H1 (cell line): ENCODE data around the gene RAB34. TPM values are rescaled to one million over a fixed set of nuclear protein-coding genes. Genes with fewer than 3 reads are reported as not detected.

Experiments used
- CTCF ChIA-PET: fragments of 300-600 bp; sonication (Branson Sonifier 250); formaldehyde crosslinking; loops from one replicate; lab custom pipeline; 2021; ENCODE audit not compliant: partially characterized antibody; lab: Charles Lee
- POLR2A ChIA-PET: fragments of 300-600 bp; sonication (Branson Sonifier 250); formaldehyde crosslinking; loops from one replicate; lab custom pipeline; 2021; ENCODE audit warnings: inconsistent platforms; ENCODE audit not compliant: partially characterized antibody; lab: Charles Lee
- DNase-seq, 2 experiments: peaks; one replicate each; pipeline versions ENCODE4 v3.0.0 to v3.0.0-alpha.2; 2010 to 2022; ENCODE audit warnings: low spot score in 2 of 2, low read depth in 1 of 2, mixed read lengths in 1 of 2
- FAIRE-seq: peaks from 2 replicates; lab custom pipeline; 2011; peaks lifted over from hg19 to GRCh38; lab: Jason Lieb, UNC
- H2AFZ ChIP-seq: 2 replicates; pipeline ENCODE4 v1.8.1; 2012; ENCODE audit warnings: low read length, inconsistent platforms
- H2AK5ac ChIP-seq: 2 replicates; pipeline ENCODE4 v1.6.1; 2013; ENCODE audit warnings: low read depth, low read length
- H2BK120ac ChIP-seq: replicated peaks from 2 replicates; pipeline ENCODE3; 2013; ENCODE audit warnings: low read depth, low read length, inconsistent platforms
- H2BK12ac ChIP-seq: 2 replicates; pipeline ENCODE4 v1.6.1; 2013; ENCODE audit warnings: low read depth, low read length
- H2BK15ac ChIP-seq: 2 replicates; pipeline ENCODE4 v1.6.1; 2013; ENCODE audit warnings: low read length
- H2BK20ac ChIP-seq: 2 replicates; pipeline ENCODE4 v1.6.1; 2013; ENCODE audit warnings: low read length
- H2BK5ac ChIP-seq: 2 replicates; pipeline ENCODE4 v1.6.1; 2013; ENCODE audit warnings: low read depth, low read length
- H3K14ac ChIP-seq: 2 replicates; pipeline ENCODE4 v1.6.1; 2013; ENCODE audit warnings: inconsistent platforms; ENCODE audit not compliant: insufficient read length
- H3K18ac ChIP-seq: 2 replicates; pipeline ENCODE4 v1.6.1; 2013; ENCODE audit warnings: low read length; ENCODE audit errors: extremely low read depth
- H3K23ac ChIP-seq: 2 replicates; pipeline ENCODE4 v1.6.1; 2013; ENCODE audit warnings: inconsistent platforms; ENCODE audit not compliant: insufficient read length
- H3K23me2 ChIP-seq: 2 replicates; pipeline ENCODE4 v1.6.1; 2013; ENCODE audit warnings: low read depth, low read length
- H3K27ac ChIP-seq: 2 replicates; pipeline ENCODE4 v1.6.1; 2011; ENCODE audit warnings: low read depth, low read length, inconsistent platforms
- H3K27me3 ChIP-seq, 4 experiments: replicated peaks in 1 of 4; 1 replicate in 1 of 4; 2 replicates in 3 of 4; pipeline versions ENCODE4 v1.6.1 to v1.8.1; 2011 to 2013; ENCODE audit warnings: low read length in 3 of 4, mild to moderate bottlenecking in 3 of 4, inconsistent platforms in 2 of 4, mixed read lengths in 2 of 4, moderate library complexity in 1 of 4; ENCODE audit not compliant: control insufficient read depth in 3 of 4, insufficient read depth in 3 of 4; ENCODE audit errors: extremely low read depth in 1 of 4
- H3K36me3 ChIP-seq, 4 experiments: 2 replicates each; pipeline versions ENCODE4 v1.6.1 to v1.8.1; 2011 to 2013; ENCODE audit warnings: mild to moderate bottlenecking in 4 of 4, low read length in 3 of 4, moderate library complexity in 2 of 4, control low read depth in 1 of 4, inconsistent platforms in 1 of 4; ENCODE audit not compliant: insufficient read depth in 4 of 4, control insufficient read depth in 2 of 4
- H3K4ac ChIP-seq: replicated peaks from 2 replicates; pipeline ENCODE3; 2013; ENCODE audit warnings: low read length, low read depth, mixed read lengths, inconsistent platforms; ENCODE audit not compliant: insufficient read length
- H3K4me1 ChIP-seq, 4 experiments: replicated peaks in 1 of 4; 1 replicate in 1 of 4; 2 replicates in 3 of 4; pipeline versions ENCODE4 v1.6.1 to v1.8.1; 2011 to 2013; ENCODE audit warnings: low read length in 3 of 4, inconsistent platforms in 2 of 4, mixed read lengths in 1 of 4; ENCODE audit not compliant: insufficient read depth in 4 of 4, control insufficient read depth in 3 of 4
- H3K4me2 ChIP-seq, 2 experiments: 2 replicates each; pipeline versions ENCODE4 v1.6.1 to v1.8.1; 2011 to 2013; ENCODE audit warnings: low read depth in 2 of 2, low read length in 2 of 2, control low read depth in 1 of 2, inconsistent platforms in 1 of 2, mild to moderate bottlenecking in 1 of 2; ENCODE audit not compliant: insufficient read depth in 1 of 2
- H3K4me3 ChIP-seq, 4 experiments: fragments of 200-600, 300-600 bp in 1 of 4; sonication (generic), shearing (Covaris generic), sonication (Bioruptor Twin) in 1 of 4; 2 replicates each; pipeline versions ENCODE4 v1.5.1 to v1.8.1; 2011 to 2016; ENCODE audit warnings: low read length in 4 of 4, low read depth in 3 of 4, control low read depth in 2 of 4, inconsistent platforms in 2 of 4, mild to moderate bottlenecking in 2 of 4, mixed read lengths in 1 of 4, moderate library complexity in 1 of 4; ENCODE audit not compliant: insufficient read depth in 2 of 4; ENCODE audit errors: extremely low read depth in 1 of 4
- H3K56ac ChIP-seq: replicated peaks from 2 replicates; pipeline ENCODE3; 2013; ENCODE audit warnings: low read depth, mild to moderate bottlenecking, mixed read lengths, low read length, inconsistent platforms; ENCODE audit not compliant: insufficient read length
- H3K79me1 ChIP-seq: 2 replicates; pipeline ENCODE4 v1.6.1; 2013; ENCODE audit warnings: low read depth, low read length, control low read depth
- H3K79me2 ChIP-seq, 2 experiments: 2 replicates each; pipeline versions ENCODE4 v1.6.1 to v1.8.1; 2012 to 2013; ENCODE audit warnings: low read length in 2 of 2, mild to moderate bottlenecking in 2 of 2, inconsistent platforms in 1 of 2; ENCODE audit not compliant: insufficient read depth in 2 of 2, control insufficient read depth in 1 of 2
- H3K9ac ChIP-seq, 4 experiments: replicated peaks in 1 of 4; 1 replicate in 1 of 4; 2 replicates in 3 of 4; pipeline versions ENCODE4 v1.6.1 to v1.8.1; 2011 to 2013; ENCODE audit warnings: low read depth in 3 of 4, low read length in 3 of 4, control low read depth in 2 of 4, mild to moderate bottlenecking in 2 of 4, moderate library complexity in 2 of 4, inconsistent platforms in 1 of 4; ENCODE audit errors: extremely low read depth in 1 of 4
- H3K9me3 ChIP-seq, 2 experiments: 2 replicates each; pipeline versions ENCODE4 v1.6.1 to v1.8.1; 2012 to 2013; ENCODE audit warnings: mild to moderate bottlenecking in 2 of 2, moderate library complexity in 2 of 2, control low read depth in 1 of 2, inconsistent platforms in 1 of 2, low read depth in 1 of 2, low read length in 1 of 2, mixed read lengths in 1 of 2; ENCODE audit not compliant: insufficient read depth in 2 of 2
- H4K20me1 ChIP-seq, 2 experiments: replicated peaks in 1 of 2; 2 replicates each; pipeline versions ENCODE3 to v1.8.1; 2011 to 2013; ENCODE audit warnings: inconsistent platforms in 2 of 2, low read length in 2 of 2, mild to moderate bottlenecking in 1 of 2; ENCODE audit not compliant: insufficient read depth in 2 of 2, control insufficient read depth in 1 of 2
- H4K5ac ChIP-seq: 2 replicates; pipeline ENCODE4 v1.6.1; 2013; ENCODE audit warnings: low read length, low read depth, mixed read lengths, inconsistent platforms; ENCODE audit not compliant: insufficient read length
- H4K8ac ChIP-seq: 2 replicates; pipeline ENCODE4 v1.8.0; 2013; ENCODE audit warnings: mild to moderate bottlenecking, moderate library complexity, low read length, inconsistent platforms; ENCODE audit not compliant: insufficient read depth; ENCODE audit errors: extremely low read depth
- H4K91ac ChIP-seq: replicated peaks from 2 replicates; pipeline ENCODE3; 2013; ENCODE audit warnings: low read length, mixed read lengths, inconsistent platforms; ENCODE audit not compliant: insufficient read length
- ASH2L ChIP-seq: fragments of 200-600, 300-600 bp; sonication (generic); IDR thresholded peaks from one replicate; pipeline ENCODE4 v1.7.1; 2017; ENCODE audit warnings: low read length
- CTCF ChIP-seq, 3 experiments: IDR thresholded peaks; 1 replicate in 2 of 3; 2 replicates in 1 of 3; pipeline versions ENCODE4 v1.5.1 to v1.6.1; 2011; ENCODE audit warnings: low read length in 3 of 3, mild to moderate bottlenecking in 3 of 3, inconsistent platforms in 2 of 3, low read depth in 1 of 3, moderate library complexity in 1 of 3; ENCODE audit not compliant: insufficient read depth in 1 of 3; ENCODE audit errors: control extremely low read depth in 1 of 3
- WGBS, 2 experiments: shearing (Covaris generic) in 1 of 2; methylation state at CpG; one replicate each; pipeline versions ENCODE4 v1.1.6 to v1.1.7; 2013 to 2015; ENCODE audit warnings: low lambda C conversion rate in 2 of 2, mixed read lengths in 2 of 2, inconsistent platforms in 1 of 2, low coverage in 1 of 2, missing lambda C conversion rate in 1 of 2; ENCODE audit not compliant: insufficient replicate concordance in 2 of 2, insufficient coverage in 1 of 2, insufficient read length in 1 of 2; ENCODE audit errors: extremely low coverage in 1 of 2, missing lambda C conversion rate in 1 of 2; 5-methylcytosine and 5-hydroxymethylcytosine counted together
- polyA plus RNA-seq, 7 experiments: library from polyadenylated mRNA; depleted of rRNA in 3 of 7; stranded (reverse) in 5 of 7; unstranded in 2 of 7; fragments of >200 nt in 5 of 7; fragments of 200-250 nt in 2 of 7; gene quantifications; 1 replicate in 5 of 7; 2 replicates in 1 of 7; 4 replicates in 1 of 7; pipeline versions ENCODE4 v1.2.1 to v1.2.3, GENCODE V29; 2011 to 2013; ENCODE audit warnings: missing spikeins in 2 of 7, mixed read lengths in 2 of 7
- total RNA-seq: library from RNA; stranded (reverse); fragmentation: NEBNext Ultra II Directional; extraction: Animal tissue kit (Norgen Biotek cat#: 25700); gene quantifications from 2 replicates; pipeline ENCODE4 v1.2.1, GENCODE V29; 2021

Gene RAB34
- total and polyA plus RNA-seq, 2 of the 8 experiments (the other 6 are each of a cell fraction or from before 2014, with no cell fraction given), result 237 to 305 TPM

GRCh38 chr17:28712705-28713415 lies 4.8 kb downstream of the RAB34 start:
- peak overlapping the region; percentile 7 for H2BK120ac ChIP-seq
- H4K8ac ChIP-seq, result no peak overlapping the region
- 88% methylated on average over 7 of the region's 7 CpGs; no CpG with 5 or more reads in 1 of the 2 experiments for WGBS, 2 experiments
- peak overlapping the region; percentile 22 to 79 (median 56) for H3K9ac ChIP-seq
- H2BK15ac ChIP-seq, result peak overlapping the region; percentile 99
- ChIA-PET POLR2A (interaction anchor here (0.6 to 10.5 kb wide), 10 partner anchors 11 to 236 kb away, joined by 3 to 258 read pairs (median 22); partner anchors contain the start of genes BLTP2, NEK8, RPL23A and SDF2), CTCF (interaction anchor here (2.0 kb wide), 1 partner anchor 15 kb away, joined by 4 read pairs; no protein-coding TSS in a partner anchor)
- peak overlapping the region; percentile 70; the same call in 1 of the 2 replicates for H3K27ac ChIP-seq
- no peak overlapping the region for H3K56ac ChIP-seq
- no peak overlapping the region; the same call in 1 of the 2 replicates for H2BK20ac ChIP-seq
- peak overlapping the region in 3 of 4 experiments; percentile 37 to 81 (median 59); a peak in 6 of 8 replicates for H3K4me3 ChIP-seq
- FAIRE-seq (no peak), DNase-seq (no peak)
- H3K9me3 ChIP-seq, result no peaks in the 10 kb centered on the region
- H2BK5ac ChIP-seq, result peak overlapping the region; percentile 94
- H3K4me2 ChIP-seq, result peak overlapping the region; percentile 88 to 100
- H2BK12ac ChIP-seq, result peak overlapping the region; percentile 96
- no peak overlapping the region for H2AFZ ChIP-seq
- H3K27me3 ChIP-seq, result no peaks in the 10 kb centered on the region
- H2AK5ac ChIP-seq, result peak overlapping the region; percentile 54
- H3K79me2 ChIP-seq, result peaks cover 3 to 34% of the 10 kb centered on the region in 2 experiments; a peak in 3 of 4 replicates
- peaks cover 4 to 15% (median 7%) of the 10 kb centered on the region in 4 experiments; a peak in 6 of 7 replicates for H3K4me1 ChIP-seq
- H4K5ac ChIP-seq, result peak overlapping the region; percentile 44
- no peak overlapping the region for H3K14ac ChIP-seq
- peak overlapping the region; percentile 27 for H3K4ac ChIP-seq
- no peak for TF ChIP-seq ASH2L
- no peak for TF ChIP-seq CTCF (IDR thresholded peaks at IDR 0.05; ENCODE audit: control extremely low read depth in 1 of 3, insufficient read depth in 1 of 3, low read depth in 1 of 3, low read length in 3 of 3)
- H3K23me2 ChIP-seq, result peaks cover 16% of the 10 kb centered on the region
- peaks cover 8 to 20% (median 15%) of the 10 kb centered on the region in 4 experiments; a peak in 7 of 8 replicates for H3K36me3 ChIP-seq
- peak overlapping the region; percentile 45 for H4K91ac ChIP-seq
- peaks cover 16% of the 10 kb centered on the region for H3K79me1 ChIP-seq
- no peak overlapping the region for H3K23ac ChIP-seq
- peaks cover 0 to 11% of the 10 kb centered on the region in 2 experiments for H4K20me1 ChIP-seq
- peak overlapping the region; percentile 44; the same call in 1 of the 2 replicates for H3K18ac ChIP-seq
